Right ventricle myocardium inferior (tissue), 1 donor: Measurements from ENCODE around the gene UMODL1. TPM values are rescaled to one million over a fixed set of nuclear protein-coding genes. Genes with fewer than 3 reads are reported as not detected.

Experiments used
- ATAC-seq: fragments of 200-7000 bp; cut with Tn5 transposase; one replicate; pipeline ENCODE4 v1.9.1; 2020; ENCODE audit warnings: mild to moderate bottlenecking, moderate library complexity
- DNase-seq: peaks from one replicate; pipeline ENCODE4 v3.0.0; 2021; ENCODE audit errors: missing footprints
- intact Hi-C: fragments of 100-400 bp; cut with DNase I; formaldehyde crosslinking; loops from one replicate; pipeline ENCODE4 v1.11.0; 2022
- total RNA-seq: library from RNA; stranded (reverse); fragmentation: NEBNext Ultra II Directional; extraction: Animal tissue kit (Norgen Biotek cat#: 25700); gene quantifications from one replicate; pipeline ENCODE4 v1.2.1, GENCODE V29; 2021
- donor health status: DM: no; HTN: yes; CAD: no; lungs with severe emphysema.

The UMODL1 gene
- total RNA-seq, 1 donor from 2014 or later: not detected

DNA sequence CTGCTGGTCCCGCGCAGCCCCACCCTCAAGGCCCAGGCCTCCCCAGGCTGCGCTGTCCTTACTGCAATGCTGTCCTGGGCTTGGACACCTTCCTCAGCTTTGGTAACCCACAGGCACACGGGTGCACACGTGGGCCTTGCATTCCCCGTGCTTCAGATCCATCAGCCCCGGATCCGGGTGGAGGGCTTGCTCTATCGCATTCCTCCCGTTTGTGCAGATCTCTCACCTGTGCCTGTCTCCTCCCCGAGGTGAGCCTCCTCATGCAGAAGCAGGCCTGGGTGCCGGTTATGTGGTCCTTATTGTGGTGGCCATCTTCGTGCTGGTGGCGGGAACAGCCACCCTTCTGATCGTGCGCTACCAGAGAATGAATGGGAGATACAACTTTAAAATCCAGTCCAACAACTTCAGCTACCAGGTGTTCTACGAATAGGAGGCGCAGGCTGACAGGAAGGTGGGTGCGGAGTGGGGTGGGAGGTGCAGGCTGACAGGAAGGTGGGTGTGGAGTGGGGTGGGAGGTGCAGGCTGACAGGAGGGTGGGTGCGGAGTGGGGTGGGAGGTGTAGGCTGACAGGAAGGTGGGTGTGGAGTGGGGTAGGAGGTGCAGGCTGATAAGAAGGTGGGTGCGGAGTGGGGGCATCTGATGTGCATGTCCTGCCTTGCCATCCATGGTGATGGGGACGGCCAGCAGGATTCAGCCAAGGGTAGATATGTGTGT, 66.2 kb downstream of the UMODL1 start:
- no peak for DNase-seq
- intact Hi-C loops: no loop called here
- ATAC-seq: no peak

DNA sequence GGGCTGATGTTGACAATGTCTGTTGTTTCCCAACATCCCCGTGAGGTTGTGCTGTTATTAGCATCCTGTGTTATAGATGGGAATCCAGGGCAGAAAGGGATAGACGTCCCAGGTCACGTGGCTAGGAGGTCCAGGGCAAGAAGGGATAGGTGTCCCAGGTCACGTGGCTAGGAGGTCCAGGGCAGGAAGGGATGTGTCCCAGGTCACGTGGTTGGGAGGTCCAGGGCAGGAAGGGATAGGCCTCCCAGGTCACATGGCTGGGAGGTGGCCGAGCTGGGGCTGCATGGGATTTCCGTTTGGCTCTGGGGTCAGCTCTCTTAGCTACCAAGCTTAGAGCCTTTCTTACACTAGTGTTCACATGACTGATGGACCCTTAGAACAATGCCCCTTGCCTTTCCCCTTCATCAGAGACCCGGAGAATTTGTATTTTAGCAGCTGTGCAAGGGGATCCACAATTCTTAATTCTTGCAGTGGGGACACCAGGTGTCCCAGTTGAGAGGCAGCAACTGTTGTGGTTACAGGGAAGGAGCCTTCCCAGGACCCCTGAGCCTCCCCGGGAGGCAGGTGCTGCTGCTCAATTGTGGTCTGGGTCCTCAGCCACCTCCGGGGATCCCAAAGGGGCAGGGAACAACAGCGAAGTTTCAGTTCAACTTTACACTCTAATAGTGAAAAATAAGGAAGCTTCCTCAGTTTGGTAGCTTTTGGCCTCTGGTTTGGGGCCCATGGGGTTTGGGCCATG, 69.2 kb downstream of the UMODL1 start:
- intact Hi-C loops: no loop called here
- ATAC-seq (no peak), DNase-seq (peak; percentile 27)

DNA sequence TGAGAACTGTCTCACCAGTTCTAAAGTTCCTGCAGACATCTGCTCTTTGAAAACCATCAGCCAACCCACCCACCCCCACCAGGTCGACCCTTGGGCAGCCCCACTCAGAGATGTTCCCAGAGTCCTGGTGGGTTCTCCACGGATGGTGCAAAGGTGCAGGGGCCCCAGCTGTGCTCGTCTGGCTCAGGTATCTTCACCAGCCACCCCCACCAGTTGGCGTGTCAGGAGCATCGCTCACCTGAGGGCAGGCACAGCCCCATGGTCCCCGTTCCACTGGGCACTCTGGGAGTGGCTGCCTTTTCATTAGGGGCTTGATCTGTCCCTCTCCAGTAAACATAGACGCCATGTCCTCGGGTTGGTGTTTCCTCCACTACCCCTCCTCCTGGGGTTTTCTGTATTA, 70.5 kb downstream of the UMODL1 start:
- intact Hi-C loops: no loop called here
- ATAC-seq: no peak
- peak; percentile 45 for DNase-seq

DNA sequence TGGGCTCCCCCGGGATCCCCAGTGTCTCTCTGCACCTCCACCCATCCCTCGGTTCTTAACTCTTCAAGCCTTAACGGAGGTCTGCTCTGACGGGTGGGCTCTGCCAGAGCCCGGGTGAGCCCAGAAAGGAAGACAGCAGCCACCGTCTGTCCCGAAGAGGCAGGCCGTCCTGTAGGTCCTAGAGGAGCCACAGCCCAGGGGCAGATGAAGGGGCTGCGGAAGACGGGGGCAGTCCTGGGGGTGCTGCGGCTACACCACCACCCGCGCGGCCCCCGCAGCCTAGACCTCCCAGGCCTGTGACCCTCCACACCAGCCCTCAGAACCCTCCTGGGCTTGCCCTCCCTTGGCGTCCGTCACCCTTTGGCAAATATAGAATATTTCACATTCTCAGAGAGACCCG, 71.0 kb downstream of the UMODL1 start:
- ATAC-seq (no peak), DNase-seq (no peak)
- intact Hi-C loops: no loop called here

DNA sequence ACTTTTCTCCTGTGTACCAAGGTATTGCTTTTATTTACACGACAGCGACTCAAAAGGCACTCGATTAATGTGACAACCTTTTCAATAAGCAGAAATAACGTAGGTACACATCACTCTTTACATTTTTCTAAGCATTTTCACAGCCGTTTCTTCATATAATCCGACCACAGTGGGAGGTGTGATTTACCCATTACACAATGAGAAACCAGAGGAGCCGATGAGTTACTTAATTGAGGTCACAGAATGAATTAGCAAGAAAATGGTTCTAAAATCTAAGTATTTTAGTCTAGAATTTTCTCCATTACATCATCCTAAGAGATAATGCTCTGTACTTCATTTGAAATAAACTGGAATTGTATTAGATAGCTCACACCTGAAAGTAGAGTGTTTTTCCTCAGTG, 71.5 kb downstream of the UMODL1 start:
- intact Hi-C loops: no loop called here
- ATAC-seq: no peak
- no peak for DNase-seq

DNA sequence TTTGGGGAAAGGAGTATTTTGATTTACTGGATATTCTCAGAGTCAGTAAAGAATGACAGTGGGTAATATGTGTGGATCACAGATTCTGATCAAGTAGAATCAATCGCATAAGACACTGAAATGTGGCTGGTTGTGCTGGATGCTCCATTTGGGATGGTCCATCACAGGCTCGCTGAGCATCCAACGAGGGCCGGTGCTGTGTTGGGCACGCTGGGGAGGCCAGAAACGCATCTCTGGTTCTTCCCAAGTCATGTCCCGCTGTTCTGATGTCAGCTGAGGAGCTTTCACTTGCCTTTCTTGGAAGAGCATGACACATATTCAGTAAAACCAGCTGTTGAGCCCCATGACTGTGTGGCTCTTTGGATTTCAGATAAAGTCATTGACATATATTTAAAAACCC, 72.0 kb downstream of the UMODL1 start:
- no peak for DNase-seq
- intact Hi-C loops: no loop called here
- ATAC-seq: no peak

DNA sequence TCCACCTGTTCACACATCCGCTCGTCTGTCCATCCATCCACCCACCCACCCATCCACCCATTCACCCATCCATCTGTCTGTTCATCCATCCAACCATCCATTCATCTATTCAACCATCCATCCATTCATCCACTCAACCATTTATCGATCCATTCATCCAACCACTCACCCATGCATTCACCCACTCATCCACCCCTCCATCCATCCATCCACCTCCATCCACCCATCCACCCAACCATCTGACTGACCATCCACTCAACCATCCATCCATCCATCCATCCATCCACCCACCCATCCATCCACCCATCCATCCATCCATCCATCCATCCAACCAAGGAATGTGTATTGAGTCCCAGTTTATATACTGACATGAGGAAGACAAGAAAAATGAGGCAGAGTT, 73.1 kb downstream of the UMODL1 start:
- ATAC-seq (no peak), DNase-seq (no peak)
- intact Hi-C loops: loop anchor here (2.0 kb wide), 1 partner anchor 305 kb away; no protein-coding TSS in a partner anchor

DNA sequence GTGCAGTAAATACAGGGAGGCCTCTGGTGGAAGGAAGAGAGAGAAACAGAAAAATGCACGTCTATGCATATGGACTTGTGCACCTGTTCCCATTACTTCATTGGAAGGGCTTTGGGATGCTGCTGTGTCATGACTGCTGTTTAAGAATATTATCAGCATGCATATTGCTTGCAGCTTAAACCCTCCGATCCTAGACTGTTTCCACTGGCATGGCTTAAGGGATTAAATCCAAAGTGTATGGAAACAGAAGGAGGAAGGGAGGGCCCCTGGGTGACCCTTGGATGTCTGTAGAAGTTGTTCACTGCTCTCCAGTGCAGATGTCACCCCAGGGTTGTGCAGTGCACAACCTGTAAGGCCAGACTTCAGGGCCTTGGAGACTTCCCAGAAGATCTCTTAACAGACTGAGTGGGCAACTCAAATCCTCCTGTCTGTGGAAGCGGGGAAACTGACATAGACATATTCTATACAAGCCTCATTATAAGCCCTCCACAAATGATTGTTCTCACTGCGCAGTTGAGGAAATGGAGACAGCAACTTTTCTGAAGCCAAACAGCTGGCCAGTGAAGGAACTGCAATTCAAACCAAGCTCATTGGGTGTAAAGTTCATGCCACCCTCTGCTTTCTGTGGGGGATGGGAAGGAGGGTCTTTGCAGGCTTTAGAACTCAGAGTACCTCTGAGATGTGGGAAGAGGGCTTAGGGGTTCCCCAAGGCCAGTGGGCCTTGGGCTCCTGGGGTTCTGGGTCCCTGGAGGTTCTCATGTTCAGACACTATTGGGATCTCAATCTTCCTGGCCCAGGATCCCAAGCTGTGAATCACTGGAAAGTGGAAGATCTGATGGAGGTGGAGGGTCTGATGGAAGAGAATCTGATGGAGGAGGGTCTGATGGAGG, 73.8 kb downstream of the UMODL1 start:
- intact Hi-C loops: loop anchor here (2.0 kb wide), 1 partner anchor 304 kb away; no protein-coding TSS in a partner anchor
- ATAC-seq: no peak

DNA sequence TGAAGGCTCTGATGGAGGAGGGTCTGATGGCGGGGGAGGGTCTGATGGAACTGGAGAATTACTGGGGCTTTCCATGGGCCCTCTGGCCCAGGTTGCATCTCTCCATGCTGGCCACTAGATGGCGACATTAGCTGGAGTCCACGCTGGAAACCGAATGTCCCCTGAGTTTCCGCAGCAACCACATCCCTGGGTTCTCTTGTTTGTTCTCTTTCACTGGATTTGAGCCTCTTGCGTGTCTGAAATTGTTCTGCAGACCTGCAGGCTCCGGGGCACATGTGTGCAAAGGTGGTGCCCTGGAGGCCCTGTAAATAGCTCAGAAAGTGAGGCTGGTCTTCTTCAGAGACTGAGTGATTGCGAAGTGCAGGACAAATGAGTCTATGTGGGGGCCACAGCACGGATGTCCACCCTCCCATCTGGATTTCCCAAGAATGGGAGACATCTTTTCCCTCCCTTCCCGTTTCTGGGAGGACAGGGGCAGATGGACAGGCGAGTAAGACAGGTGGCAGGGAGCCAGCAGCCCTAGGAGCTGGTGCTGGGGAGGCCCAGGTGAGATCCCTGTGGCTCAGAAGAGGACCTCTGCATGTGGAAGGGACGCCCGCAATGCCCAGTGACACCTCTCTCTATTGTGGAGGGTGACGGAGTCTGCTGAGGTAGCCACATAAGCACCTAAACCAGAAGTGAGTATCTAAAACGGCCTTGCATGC, 74.6 kb downstream of the UMODL1 start:
- intact Hi-C loops: loop anchor here (2.0 kb wide), 1 partner anchor 303 kb away; no protein-coding TSS in a partner anchor
- ATAC-seq: no peak
- peak; percentile 70 for DNase-seq

More for the DNA sequence above, 73.8 kb downstream of the UMODL1 start:
- DNase-seq: no peak

DNA sequence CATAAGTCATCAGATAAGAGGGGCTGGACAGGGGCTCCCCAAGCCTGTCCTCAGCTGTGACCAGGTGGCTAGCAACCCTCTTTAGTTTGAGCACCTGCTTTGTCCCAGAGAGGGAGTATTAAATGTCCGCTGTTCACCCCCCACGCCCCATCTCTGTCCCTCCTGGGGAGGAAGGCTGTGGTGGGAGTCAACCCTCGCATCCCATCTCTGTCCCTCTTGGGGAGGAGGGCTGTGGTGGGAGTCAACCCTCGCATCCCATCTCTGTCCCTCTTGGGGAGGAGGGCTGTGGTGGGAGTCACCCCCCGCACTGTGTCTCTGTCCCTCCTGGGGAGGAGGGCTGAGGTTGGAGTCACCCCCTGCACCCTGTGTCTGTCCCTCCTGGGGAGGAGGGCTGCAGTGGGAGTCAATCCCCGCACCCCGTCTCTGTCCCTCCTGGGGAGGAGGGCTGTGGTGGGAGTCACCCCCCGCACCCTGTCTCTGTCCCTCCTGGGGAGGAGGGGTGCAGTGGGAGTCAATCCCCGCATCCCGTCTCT, 75.2 kb downstream of the UMODL1 start:
- intact Hi-C loops: no loop called here
- DNase-seq: no peak
- ATAC-seq: no peak

DNA sequence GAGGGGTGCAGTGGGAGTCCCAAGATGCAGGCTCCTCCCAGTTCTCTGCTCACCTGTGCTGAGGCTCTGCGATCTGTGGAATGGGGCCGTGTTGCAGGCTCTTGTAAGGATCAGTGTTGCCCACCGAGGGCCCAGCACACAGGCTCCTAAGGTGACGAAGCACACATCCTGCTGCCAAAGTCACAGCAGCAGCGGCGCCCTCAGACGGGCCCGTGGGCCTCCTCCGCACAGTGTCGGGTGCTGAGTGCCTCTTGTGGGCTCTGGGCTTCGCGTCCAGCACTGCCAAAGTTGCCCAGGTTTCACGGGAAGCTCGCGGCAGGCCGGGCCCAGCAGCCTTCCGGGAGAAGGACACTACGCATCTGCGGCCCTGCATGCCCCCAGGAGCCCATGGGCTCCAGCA, 75.7 kb downstream of the UMODL1 start:
- ATAC-seq: no peak
- DNase-seq: peak; percentile 59
- intact Hi-C loops: no loop called here

DNA sequence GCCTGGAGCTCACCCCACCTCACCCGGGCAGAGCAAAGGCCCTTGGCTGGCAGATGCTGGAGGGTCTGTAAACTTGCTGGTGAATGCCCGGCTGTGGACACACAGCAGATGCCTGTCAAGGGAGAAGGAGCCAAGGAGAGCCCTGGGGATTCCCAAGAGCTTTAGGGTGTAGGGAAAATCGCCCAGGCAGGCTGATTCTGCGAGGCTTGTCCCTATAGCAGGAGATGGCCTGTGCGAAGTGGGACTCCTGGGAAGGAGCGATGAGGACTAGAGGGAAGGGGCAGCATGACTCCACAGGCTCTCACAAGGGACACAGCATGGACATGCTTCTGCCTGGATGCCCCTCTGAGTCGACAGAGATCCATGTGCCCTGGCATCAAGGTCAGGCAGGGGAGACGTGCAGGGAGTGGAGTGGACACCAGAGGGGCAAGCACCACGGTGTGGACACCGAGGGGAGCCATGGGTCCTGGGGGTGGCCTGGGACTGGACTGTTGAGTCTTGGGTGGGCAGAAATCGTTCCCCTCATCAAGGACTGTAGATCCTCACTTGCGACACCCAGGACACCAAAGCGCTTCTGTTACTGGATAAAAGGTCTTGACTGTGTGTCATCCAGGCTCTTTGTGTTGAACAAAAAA, 76.4 kb downstream of the UMODL1 start:
- intact Hi-C loops: no loop called here
- DNase-seq (peak; percentile 37), ATAC-seq (no peak)

DNA sequence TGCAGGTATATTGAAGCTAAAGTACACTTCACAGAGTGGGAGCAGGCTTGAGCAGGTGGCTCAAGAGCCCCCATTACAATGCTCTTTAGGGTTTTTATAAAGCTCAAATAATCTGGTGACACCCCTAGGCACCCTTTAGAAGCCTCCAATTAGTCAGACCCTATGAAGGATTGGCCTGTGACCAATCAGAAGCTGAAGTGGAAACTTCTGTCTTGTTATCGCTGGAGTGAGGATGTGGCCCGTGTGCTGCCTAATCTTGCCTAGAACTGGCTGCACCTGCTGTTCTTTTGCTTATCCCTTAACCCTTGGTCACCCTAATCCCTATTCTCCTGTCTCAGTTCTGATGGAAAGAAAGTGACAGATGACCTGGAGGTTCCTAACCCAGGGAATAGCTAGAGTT, 77.0 kb downstream of the UMODL1 start:
- no peak for ATAC-seq
- intact Hi-C loops: no loop called here

DNA sequence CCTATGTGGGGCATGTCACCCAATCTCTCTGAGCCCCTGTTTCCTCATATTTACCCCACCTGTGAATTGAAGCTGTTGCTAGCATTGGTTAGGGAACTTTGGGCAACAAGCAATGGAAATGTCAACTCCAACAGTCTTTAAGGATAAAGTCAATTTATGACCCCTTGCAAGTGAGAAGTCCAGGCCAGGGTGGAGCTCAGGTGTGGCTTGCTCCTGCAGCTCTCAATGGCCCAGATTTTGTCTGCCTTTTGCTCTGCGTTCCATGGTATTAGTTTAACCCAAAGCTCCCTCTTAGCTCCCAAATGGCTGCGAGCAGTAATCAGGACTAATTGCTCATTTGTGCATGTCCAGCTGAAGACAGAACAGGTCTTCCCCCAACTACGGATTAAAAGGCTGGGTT, 77.5 kb downstream of the UMODL1 start:
- no peak for DNase-seq
- no peak for ATAC-seq
- intact Hi-C loops: no loop called here

More for the DNA sequence above, 77.0 kb downstream of the UMODL1 start:
- no peak for DNase-seq

DNA sequence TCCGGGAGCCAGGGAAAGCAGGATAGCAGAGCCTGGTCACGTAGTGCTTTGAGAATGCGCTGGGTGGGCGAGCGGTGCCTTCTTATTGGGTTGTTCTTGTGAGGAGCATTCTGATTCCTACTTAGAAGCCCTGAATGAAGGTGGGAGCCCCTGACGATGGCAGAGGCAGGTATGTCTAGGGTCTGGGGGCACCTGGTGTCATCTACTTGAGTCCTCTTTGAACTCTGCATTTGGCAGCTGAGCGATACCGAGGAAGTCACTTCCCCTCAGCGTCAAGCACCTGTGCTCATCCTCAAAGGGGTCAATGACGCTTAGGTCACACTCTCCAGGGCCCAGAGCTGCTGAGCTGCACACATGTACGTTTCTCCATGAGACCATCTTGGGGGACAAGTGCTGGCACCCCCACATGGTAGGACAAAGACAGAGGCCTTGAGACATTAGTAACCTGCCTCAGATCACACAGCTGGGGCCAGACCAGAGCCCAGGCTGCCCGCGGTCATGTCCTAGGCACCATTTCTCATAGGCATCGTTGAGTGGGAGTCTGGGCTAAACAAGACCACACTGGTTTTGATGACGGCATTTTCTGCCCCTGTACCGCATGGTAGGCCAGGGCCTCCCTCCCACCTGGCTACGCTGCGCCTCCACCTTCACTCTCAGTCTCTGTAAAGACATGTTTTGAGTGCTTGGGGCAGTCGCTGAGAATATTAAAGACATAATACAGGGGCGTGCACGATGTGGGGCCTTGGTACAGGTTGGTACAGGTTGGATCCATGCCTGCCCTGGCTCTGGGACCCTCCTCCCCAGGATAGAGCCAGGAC, 78.7 kb downstream of the UMODL1 start:
- DNase-seq (no peak), ATAC-seq (no peak)
- intact Hi-C loops: no loop called here

DNA sequence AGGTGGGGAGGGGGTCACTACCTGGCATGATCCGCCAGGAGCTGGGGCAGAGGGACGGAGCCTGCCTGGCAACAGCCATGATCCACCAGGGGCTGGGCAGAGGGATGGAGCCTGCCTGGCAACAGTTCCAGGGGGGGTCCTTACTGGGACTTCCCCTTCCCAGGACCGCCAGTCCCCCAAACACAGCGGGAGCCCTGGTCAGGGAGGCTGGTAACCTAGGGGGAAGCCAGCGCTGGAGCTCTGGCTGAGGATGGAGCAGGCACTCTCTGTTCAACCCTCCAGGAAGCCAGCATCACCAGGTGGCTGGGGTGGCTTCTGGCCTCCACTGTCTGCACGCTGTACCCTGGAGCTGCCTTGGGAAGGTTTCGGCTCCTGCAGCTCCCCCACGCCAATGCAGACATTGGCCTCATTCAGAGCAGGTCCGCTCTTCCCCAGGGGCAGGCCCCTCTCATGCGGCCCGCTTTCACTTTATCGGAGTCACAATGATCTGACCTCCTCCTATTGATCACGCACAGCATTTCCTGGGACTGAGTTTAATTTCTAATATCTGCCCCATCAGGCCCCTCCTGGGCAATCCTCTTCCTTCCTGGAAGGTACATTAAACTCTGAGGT, 79.5 kb downstream of the UMODL1 start:
- no peak for DNase-seq
- ATAC-seq: no peak
- intact Hi-C loops: no loop called here
